HFF-Myc (cell line): ENCODE results near the gene CDH4.

Source experiments
- DNase-seq: peaks from one replicate; pipeline ENCODE4 v3.0.0-alpha.2; 2011; ENCODE audit warnings: low read depth; ENCODE audit errors: extremely low read depth
- H3K4me3 ChIP-seq: replicated peaks from 2 replicates; pipeline ENCODE4 v1.5.1; 2011; ENCODE audit warnings: low read depth, mild to moderate bottlenecking, control low read depth, low read length
- TF ChIP-seq, protein P1 (sequence below): IDR thresholded peaks from 2 replicates; pipeline ENCODE4 v1.5.1; 2012; ENCODE audit warnings: mild to moderate bottlenecking, low read depth, low read length, control low read depth; ENCODE audit errors: missing control alignments

CDH4 gene

DNA sequence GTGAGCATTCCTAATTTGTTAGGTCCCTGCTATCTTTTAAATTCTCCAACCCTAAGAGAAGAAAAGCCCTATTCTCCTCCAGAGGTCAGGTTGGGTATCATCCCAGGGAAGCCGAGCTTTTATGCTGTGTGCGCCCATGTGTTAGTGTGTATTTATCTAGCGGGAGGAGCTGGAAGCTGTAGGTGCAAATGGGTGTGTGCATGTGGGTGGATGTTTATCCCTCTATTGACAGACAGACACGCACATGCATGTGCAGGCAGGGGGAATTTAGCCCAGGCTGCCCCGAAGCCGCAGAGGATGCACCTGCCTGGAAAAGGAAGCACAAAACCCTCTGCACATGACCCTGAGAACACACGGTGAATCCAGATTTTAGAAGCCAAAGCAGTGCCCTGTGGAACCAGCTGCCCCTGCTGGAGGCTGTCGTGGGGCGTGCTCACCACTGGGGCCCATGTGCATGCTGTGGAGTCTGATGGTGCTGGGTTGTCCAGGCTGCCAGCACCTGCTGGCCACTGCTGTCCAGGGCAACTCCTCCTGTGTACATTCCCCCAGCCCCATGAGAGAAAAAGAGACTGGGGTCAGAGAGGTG lies 416.1 kb downstream of the CDH4 start:
- DNase-seq = no peak
- TF ChIP-seq, protein P1, sequence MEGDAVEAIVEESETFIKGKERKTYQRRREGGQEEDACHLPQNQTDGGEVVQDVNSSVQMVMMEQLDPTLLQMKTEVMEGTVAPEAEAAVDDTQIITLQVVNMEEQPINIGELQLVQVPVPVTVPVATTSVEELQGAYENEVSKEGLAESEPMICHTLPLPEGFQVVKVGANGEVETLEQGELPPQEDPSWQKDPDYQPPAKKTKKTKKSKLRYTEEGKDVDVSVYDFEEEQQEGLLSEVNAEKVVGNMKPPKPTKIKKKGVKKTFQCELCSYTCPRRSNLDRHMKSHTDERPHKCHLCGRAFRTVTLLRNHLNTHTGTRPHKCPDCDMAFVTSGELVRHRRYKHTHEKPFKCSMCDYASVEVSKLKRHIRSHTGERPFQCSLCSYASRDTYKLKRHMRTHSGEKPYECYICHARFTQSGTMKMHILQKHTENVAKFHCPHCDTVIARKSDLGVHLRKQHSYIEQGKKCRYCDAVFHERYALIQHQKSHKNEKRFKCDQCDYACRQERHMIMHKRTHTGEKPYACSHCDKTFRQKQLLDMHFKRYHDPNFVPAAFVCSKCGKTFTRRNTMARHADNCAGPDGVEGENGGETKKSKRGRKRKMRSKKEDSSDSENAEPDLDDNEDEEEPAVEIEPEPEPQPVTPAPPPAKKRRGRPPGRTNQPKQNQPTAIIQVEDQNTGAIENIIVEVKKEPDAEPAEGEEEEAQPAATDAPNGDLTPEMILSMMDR = no peak

DNA sequence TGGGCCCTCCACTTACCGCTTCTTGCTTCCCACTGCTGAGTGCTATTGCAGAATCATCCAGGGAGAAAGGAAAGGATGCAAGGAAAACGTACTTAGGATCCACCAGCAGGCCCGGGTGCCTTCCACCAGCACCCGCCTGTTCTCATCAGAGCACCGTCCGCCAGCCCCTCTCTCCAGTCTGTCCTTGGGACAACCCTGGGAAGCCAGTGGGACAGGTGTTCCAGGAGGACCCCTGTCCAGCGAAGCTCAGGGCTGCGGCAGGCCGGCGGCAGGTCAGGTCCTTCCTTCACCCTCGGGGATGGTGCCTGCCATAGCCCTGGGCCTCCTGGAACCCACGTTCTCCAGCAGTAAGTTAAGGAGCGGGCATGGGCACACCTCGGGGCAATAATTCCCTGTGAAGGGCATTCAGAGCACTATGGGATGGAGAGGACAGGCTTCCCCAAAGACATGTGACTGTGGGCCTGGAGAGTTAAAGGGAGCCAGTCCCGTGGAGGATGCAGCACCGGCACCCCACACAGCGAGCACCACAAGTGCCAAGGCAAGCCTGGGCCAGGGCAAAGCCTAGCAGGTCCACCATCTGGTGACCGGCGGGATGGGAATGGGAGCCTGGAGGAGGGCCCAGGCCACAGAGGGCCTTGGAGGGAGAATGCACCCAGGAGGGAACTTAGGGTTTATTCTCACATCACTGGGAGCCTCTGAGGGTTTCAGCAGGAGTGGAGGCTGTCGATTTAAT lies 416.9 kb downstream of the CDH4 start:
- DNase-seq = no peak
- H3K4me3 ChIP-seq = no peak overlapping the region
- TF ChIP-seq, protein P1 = no peak

More for the DNA sequence above, 416.1 kb downstream of the CDH4 start:
- H3K4me3 ChIP-seq = no peak overlapping the region

DNA sequence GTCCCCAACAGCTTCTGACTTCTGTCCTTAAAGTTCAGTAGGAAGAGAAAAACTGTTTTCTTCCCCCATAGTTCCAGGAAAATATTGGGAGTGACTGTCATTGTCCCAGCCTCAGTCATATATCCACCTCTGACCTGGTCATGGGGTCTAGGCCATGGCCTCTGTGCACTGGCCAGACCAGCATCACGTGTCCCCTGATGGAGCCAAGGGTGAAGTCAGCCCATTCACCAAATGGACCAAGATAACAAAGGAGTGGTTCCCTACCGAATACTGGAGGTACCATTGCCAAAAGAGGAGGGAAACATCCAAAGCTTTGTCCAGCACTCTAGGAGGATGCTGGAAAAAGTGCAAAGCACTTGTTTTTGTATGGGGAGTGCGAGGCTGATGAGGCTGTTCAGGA lies 418.2 kb downstream of the CDH4 start:
- no peak for DNase-seq
- TF ChIP-seq, protein P1 = no peak
- H3K4me3 ChIP-seq = no peak overlapping the region

DNA sequence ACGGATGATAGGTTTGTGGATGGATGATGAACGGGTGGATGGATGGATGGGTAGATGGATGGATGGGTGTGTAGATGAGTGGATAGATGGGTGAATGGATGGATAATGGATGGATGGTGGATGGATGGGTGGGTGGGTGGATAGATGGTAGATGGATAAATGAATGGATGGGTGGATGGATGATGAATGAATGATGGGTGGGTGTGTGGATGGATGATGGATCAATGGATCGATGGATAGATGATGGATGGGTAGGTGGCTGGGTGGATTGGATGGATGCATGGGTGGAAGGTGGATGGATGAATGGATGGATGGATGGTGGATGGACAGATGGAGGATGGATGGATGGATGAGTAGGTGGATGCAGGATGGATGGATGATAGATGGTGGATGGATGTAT lies 419.5 kb downstream of the CDH4 start:
- no peak for DNase-seq
- TF ChIP-seq, protein P1 = no peak
- H3K4me3 ChIP-seq = no peak overlapping the region

DNA sequence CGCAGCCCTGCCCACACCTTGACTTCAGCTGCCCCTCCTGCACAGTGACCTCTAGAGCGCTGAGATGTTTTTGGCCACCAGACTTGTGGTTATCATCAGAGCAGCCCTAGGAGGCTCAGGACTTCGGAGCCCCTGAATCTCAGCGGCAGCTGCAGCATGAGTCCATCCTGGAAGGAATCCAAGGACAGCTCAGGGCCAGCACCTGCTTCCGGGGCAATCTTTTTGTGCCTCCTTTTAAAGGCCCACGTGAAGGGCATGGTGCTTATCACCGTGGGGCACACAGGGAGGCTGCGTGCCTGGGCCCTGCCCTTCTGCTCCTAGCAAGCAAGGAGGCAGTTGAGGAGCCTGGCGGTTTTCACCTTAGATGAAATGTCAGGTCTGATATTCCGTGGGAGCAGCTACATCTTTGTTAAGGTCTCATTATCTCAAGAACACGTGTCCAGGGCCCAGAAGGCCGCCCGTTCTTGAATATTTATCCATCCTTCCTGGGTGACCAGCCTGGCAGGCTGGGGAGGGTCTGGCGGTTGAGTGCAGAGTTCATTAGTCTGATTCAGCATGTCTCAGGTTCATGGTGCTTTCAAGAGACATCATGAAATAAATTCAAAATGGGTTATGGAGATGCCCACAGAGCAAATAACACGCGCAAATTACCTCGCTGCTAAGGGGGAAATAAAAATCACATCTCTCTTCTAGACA lies 421.2 kb downstream of the CDH4 start:
- no peak overlapping the region for H3K4me3 ChIP-seq
- TF ChIP-seq, protein P1 = no peak
- DNase-seq = no peak

GRCh38 chr20:61674121-61674520 lies 422.1 kb downstream of the CDH4 start:
- H3K4me3 ChIP-seq = no peak overlapping the region
- no peak for DNase-seq
- TF ChIP-seq, protein P1 = no peak
